H9 (cell line): ENCODE results near the gene AKAP9. TPM values are rescaled to one million over a fixed set of nuclear protein-coding genes. Genes with fewer than 3 reads are reported as not detected.

ENCODE experiments used
- DNase-seq: peaks from one replicate; pipeline ENCODE4 v3.0.0-alpha.2; 2017
- H2AFZ ChIP-seq: one replicate; pipeline ENCODE4 v1.6.1; 2013; ENCODE audit warnings: mild to moderate bottlenecking, low read length, control low read depth, moderate library complexity
- H2AK5ac ChIP-seq: 2 replicates; pipeline ENCODE4 v1.6.1; 2013; ENCODE audit warnings: low read length, control low read depth, mixed read lengths; ENCODE audit not compliant: insufficient read length
- H2BK120ac ChIP-seq: one replicate; pipeline ENCODE4 v1.6.1; 2013; ENCODE audit warnings: low read depth, mild to moderate bottlenecking, low read length, control low read depth, inconsistent platforms; ENCODE audit not compliant: poor library complexity, severe bottlenecking
- H2BK12ac ChIP-seq: 2 replicates; pipeline ENCODE4 v1.6.1; 2013; ENCODE audit warnings: low read length, control low read depth, mixed read lengths, low read depth; ENCODE audit not compliant: insufficient read length
- H2BK15ac ChIP-seq: 2 replicates; pipeline ENCODE4 v1.6.1; 2013; ENCODE audit warnings: low read depth, low read length, control low read depth
- H2BK20ac ChIP-seq: one replicate; pipeline ENCODE4 v1.6.1; 2013; ENCODE audit warnings: low read depth, mild to moderate bottlenecking, low read length, control low read depth, inconsistent platforms; ENCODE audit not compliant: poor library complexity, severe bottlenecking
- H2BK5ac ChIP-seq: 2 replicates; pipeline ENCODE4 v1.6.1; 2013; ENCODE audit warnings: low read length, control low read depth, mixed read lengths; ENCODE audit not compliant: insufficient read length
- H3K14ac ChIP-seq: 2 replicates; pipeline ENCODE4 v1.6.1; 2013; ENCODE audit warnings: low read length, control low read depth; ENCODE audit not compliant: insufficient read depth
- H3K18ac ChIP-seq: 2 replicates; pipeline ENCODE4 v1.6.1; 2013; ENCODE audit warnings: low read depth, mild to moderate bottlenecking, mixed read lengths, low read length, control low read depth; ENCODE audit not compliant: insufficient read length
- H3K23ac ChIP-seq: 2 replicates; pipeline ENCODE4 v1.6.1; 2013; ENCODE audit warnings: low read length, control low read depth, mixed read lengths, low read depth; ENCODE audit not compliant: insufficient read length
- H3K23me2 ChIP-seq: 2 replicates; pipeline ENCODE4 v1.6.1; 2013; ENCODE audit warnings: low read depth, mild to moderate bottlenecking, mixed read lengths, low read length, control low read depth; ENCODE audit not compliant: insufficient read length, poor library complexity, severe bottlenecking
- H3K27ac ChIP-seq: 2 replicates; pipeline ENCODE4 v1.5.1; 2013; ENCODE audit warnings: low read length, control low read depth, mixed read lengths, low read depth; ENCODE audit not compliant: insufficient read length
- H3K27me3 ChIP-seq: 2 replicates; pipeline ENCODE4 v1.6.1; 2013; ENCODE audit warnings: low read length, control low read depth, inconsistent platforms; ENCODE audit not compliant: insufficient read depth
- H3K4ac ChIP-seq: 2 replicates; pipeline ENCODE4 v1.6.1; 2013; ENCODE audit warnings: low read depth, mild to moderate bottlenecking, control low read depth, inconsistent platforms, low read length, moderate library complexity
- H3K4me1 ChIP-seq: 2 replicates; pipeline ENCODE4 v1.6.1; 2013; ENCODE audit warnings: low read length, control low read depth, inconsistent platforms; ENCODE audit not compliant: insufficient read depth
- H3K4me2 ChIP-seq: 2 replicates; pipeline ENCODE4 v1.6.1; 2013; ENCODE audit warnings: low read length, control low read depth, mixed read lengths; ENCODE audit not compliant: insufficient read length, insufficient read depth
- H3K56ac ChIP-seq: 2 replicates; pipeline ENCODE4 v1.6.1; 2013; ENCODE audit warnings: low read depth, mild to moderate bottlenecking, mixed read lengths, low read length, control low read depth; ENCODE audit not compliant: insufficient read length
- H3K79me1 ChIP-seq: 2 replicates; pipeline ENCODE4 v1.6.1; 2013; ENCODE audit warnings: low read depth, mild to moderate bottlenecking, moderate library complexity, low read length, control low read depth, inconsistent platforms; ENCODE audit not compliant: insufficient read depth, poor library complexity, severe bottlenecking
- H3K79me2 ChIP-seq: 2 replicates; pipeline ENCODE4 v1.6.1; 2013; ENCODE audit warnings: low read length, control low read depth, inconsistent platforms; ENCODE audit not compliant: insufficient read depth
- H3K9ac ChIP-seq: 2 replicates; pipeline ENCODE4 v1.6.1; 2013; ENCODE audit warnings: low read length, control low read depth, mixed read lengths; ENCODE audit not compliant: insufficient read length; ENCODE audit errors: extremely low read depth
- H3K9me3 ChIP-seq: one replicate; pipeline ENCODE4 v1.6.1; 2013; ENCODE audit warnings: low read depth, low read length, inconsistent platforms; ENCODE audit not compliant: control insufficient read depth
- H3T11ph ChIP-seq: one replicate; pipeline ENCODE4 v1.6.1; 2013; ENCODE audit warnings: mild to moderate bottlenecking, low read length, control low read depth, inconsistent platforms
- H4K20me1 ChIP-seq: one replicate; pipeline ENCODE4 v1.6.1; 2013; ENCODE audit not compliant: control insufficient read depth, insufficient read length, insufficient read depth
- H4K5ac ChIP-seq: 2 replicates; pipeline ENCODE4 v1.6.1; 2013; ENCODE audit warnings: low read depth, mild to moderate bottlenecking, mixed read lengths, low read length, control low read depth; ENCODE audit not compliant: insufficient read length
- H4K8ac ChIP-seq: replicated peaks from 2 replicates; pipeline ENCODE4 v1.6.1; 2013; ENCODE audit warnings: low read length, control low read depth, mixed read lengths, low read depth; ENCODE audit not compliant: insufficient read length
- H4K91ac ChIP-seq: 2 replicates; pipeline ENCODE4 v1.6.1; 2013; ENCODE audit warnings: low read depth, mild to moderate bottlenecking, moderate library complexity, mixed read lengths, low read length, control low read depth; ENCODE audit not compliant: insufficient read length
- H3K27ac Mint-ChIP-seq, 3 experiments: 2 replicates in 2 of 3; 3 replicates in 1 of 3; pipeline ENCODE4 v1.8.0; 2020 to 2021; ENCODE audit warnings: mixed read lengths in 3 of 3, mild to moderate bottlenecking in 1 of 3, moderate library complexity in 1 of 3
- H3K27me3 Mint-ChIP-seq: 2 replicates; pipeline ENCODE4 v1.8.0; 2021; ENCODE audit warnings: low read depth, mild to moderate bottlenecking, moderate library complexity, mixed read lengths
- H3K36me3 Mint-ChIP-seq, 3 experiments: 2 replicates in 2 of 3; 3 replicates in 1 of 3; pipeline ENCODE4 v1.8.0; 2020 to 2021; ENCODE audit warnings: low read depth in 3 of 3, mixed read lengths in 3 of 3; ENCODE audit not compliant: insufficient read depth in 1 of 3
- H3K4me1 Mint-ChIP-seq, 2 experiments: 2 replicates each; pipeline ENCODE4 v1.8.0; 2020; ENCODE audit warnings: mixed read lengths in 2 of 2
- H3K4me3 Mint-ChIP-seq, 2 experiments: 2 replicates in 1 of 2; 3 replicates in 1 of 2; pipeline ENCODE4 v1.8.0; 2020 to 2021; ENCODE audit warnings: mild to moderate bottlenecking in 2 of 2, mixed read lengths in 2 of 2, moderate library complexity in 1 of 2
- H3K9me3 Mint-ChIP-seq, 2 experiments: 2 replicates in 1 of 2; 3 replicates in 1 of 2; pipeline ENCODE4 v1.8.0; 2020; ENCODE audit warnings: mild to moderate bottlenecking in 2 of 2, mixed read lengths in 2 of 2, moderate library complexity in 1 of 2
- WGBS: extraction: QIAGEN DNeasy Blood & Tissue Kit; methylation state at CpG from one replicate; pipeline ENCODE4 v1.1.7; 2013; ENCODE audit warnings: missing lambda C conversion rate, low lambda C conversion rate, mixed read lengths; ENCODE audit not compliant: insufficient read length; ENCODE audit errors: extremely low coverage; 5-methylcytosine and 5-hydroxymethylcytosine counted together
- total RNA-seq: library from RNA; stranded (reverse); gene quantifications from 2 replicates; pipeline ENCODE4 v1.2.1, GENCODE V29; 2021
- TF ChIP-seq, protein P1 (sequence below): fragments of 200-600 bp; sonication (generic); conservative IDR thresholded peaks from 3 replicates; pipeline ENCODE4 v1.8.0; 2021; ENCODE audit warnings: antibody characterized with exemption, mild to moderate bottlenecking

AKAP9 gene
- total RNA-seq, 1 experiment from 2014 or later: 22.4 TPM

DNA sequence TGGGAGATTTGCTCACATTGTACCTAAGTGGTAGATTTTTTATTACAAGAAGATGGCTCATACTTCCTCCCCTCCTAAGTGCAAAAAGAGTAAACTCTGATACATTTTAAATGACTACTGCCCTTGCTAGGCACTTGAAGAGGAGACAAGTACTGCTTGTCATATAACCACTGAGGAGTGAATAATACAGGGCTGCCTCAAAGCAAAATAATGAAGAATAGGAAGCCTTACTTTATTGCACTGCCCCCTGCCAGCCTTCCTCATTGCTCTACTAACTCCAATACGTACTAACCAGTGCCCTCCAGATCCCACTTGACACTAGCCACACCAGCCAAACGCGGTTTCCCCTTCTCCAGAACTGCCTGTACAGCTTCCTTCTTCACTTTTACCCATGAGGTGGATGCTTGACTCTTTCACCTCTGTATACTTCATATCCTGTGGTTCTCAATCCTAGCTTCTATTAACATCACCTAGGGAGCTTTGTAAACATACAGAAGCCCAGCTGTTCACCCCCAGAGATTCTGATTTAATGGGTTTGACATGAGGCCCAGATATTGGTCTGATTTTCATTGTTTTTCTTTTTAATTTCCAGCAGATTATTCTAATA is 48.5 kb upstream of the AKAP9 start:
- Histone ChIP-seq H2BK15ac (no peak overlapping the region), H3K79me2 (no peaks in the 10 kb centered on the region), H3T11ph (no peak overlapping the region), H2AFZ (no peak overlapping the region), H3K18ac (no peak overlapping the region), H4K91ac (no peak overlapping the region), H3K14ac (no peak overlapping the region), H3K4me1 (no peaks in the 10 kb centered on the region), H3K23ac (no peak overlapping the region), H2BK12ac (no peak overlapping the region), H3K27me3 (no peaks in the 10 kb centered on the region), H4K20me1 (no peaks in the 10 kb centered on the region), H3K4me2 (no peak overlapping the region), H2BK120ac (no peak overlapping the region), H2BK5ac (no peak overlapping the region), H3K4ac (no peak overlapping the region), H3K79me1 (no peaks in the 10 kb centered on the region), H2BK20ac (no peak overlapping the region), H4K8ac (no peak overlapping the region), H4K5ac (no peak overlapping the region), H3K9me3 (no peaks in the 10 kb centered on the region), H2AK5ac (no peak overlapping the region), H3K9ac (no peak overlapping the region), H3K23me2 (no peaks in the 10 kb centered on the region), H3K56ac (no peak overlapping the region), H3K27ac (no peak overlapping the region)
- Mint-ChIP-seq H3K9me3 (peaks cover 15 to 26% of the 10 kb centered on the region in 2 experiments), H3K36me3 (peaks cover 6 to 18% (median 6%) of the 10 kb centered on the region in 3 experiments; a peak in 5 of 7 replicates), H3K27ac (peak overlapping the region in 1 of 3 experiments; percentile 91; a peak in 2 of 7 replicates), H3K4me1 (peaks cover 14 to 26% of the 10 kb centered on the region in 2 experiments), H3K27me3 (no peaks in the 10 kb centered on the region; the same call in 1 of the 2 replicates), H3K4me3 (no peak overlapping the region)
- TF ChIP-seq, protein P1, sequence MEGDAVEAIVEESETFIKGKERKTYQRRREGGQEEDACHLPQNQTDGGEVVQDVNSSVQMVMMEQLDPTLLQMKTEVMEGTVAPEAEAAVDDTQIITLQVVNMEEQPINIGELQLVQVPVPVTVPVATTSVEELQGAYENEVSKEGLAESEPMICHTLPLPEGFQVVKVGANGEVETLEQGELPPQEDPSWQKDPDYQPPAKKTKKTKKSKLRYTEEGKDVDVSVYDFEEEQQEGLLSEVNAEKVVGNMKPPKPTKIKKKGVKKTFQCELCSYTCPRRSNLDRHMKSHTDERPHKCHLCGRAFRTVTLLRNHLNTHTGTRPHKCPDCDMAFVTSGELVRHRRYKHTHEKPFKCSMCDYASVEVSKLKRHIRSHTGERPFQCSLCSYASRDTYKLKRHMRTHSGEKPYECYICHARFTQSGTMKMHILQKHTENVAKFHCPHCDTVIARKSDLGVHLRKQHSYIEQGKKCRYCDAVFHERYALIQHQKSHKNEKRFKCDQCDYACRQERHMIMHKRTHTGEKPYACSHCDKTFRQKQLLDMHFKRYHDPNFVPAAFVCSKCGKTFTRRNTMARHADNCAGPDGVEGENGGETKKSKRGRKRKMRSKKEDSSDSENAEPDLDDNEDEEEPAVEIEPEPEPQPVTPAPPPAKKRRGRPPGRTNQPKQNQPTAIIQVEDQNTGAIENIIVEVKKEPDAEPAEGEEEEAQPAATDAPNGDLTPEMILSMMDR: no peak
- DNase-seq: no peak
- WGBS: no CpG with 5 or more reads among the region's 3 CpGs
